IMR-90 (cell line): ENCODE data around the gene CKLF. TPM values are rescaled to one million over a fixed set of nuclear protein-coding genes. Genes with fewer than 3 reads are reported as not detected.

ENCODE experiments used
- ATAC-seq: fragments of 200-7000 bp; cut with Tn5 transposase; 2 replicates; pipeline ENCODE4 v1.9.1; 2020; ENCODE audit warnings: low read depth, mild to moderate bottlenecking, moderate library complexity
- BruUV-seq: library from RNA; stranded (reverse); fragments of 400-500 nt; replicated peaks from 2 replicates; lab custom pipeline; 2021; lab: Mats Ljungman, UMichigan
- CTCF ChIA-PET: fragments of 300-600 bp; formaldehyde crosslinking; extraction: SDS; loops from one replicate; lab custom pipeline; 2021; ENCODE audit warnings: antibody characterized with exemption; lab: Yijun Ruan, JAX
- POLR2A ChIA-PET: fragments of 300-600 bp; sonication (Branson Sonifier 250); formaldehyde crosslinking; loops from one replicate; lab custom pipeline; 2022; ENCODE audit warnings: antibody characterized with exemption; ENCODE audit not compliant: unreplicated experiment; lab: Charles Lee
- DNase-seq: peaks from one replicate; pipeline ENCODE4 v3.0.0; 2013
- H2AFZ ChIP-seq: replicated peaks from 2 replicates; pipeline ENCODE3; 2013; ENCODE audit warnings: low read length, mild to moderate bottlenecking; ENCODE audit not compliant: poor library complexity
- H2AK5ac ChIP-seq: 2 replicates; pipeline ENCODE4 v1.6.1; 2013; ENCODE audit warnings: low read depth, low read length, inconsistent platforms
- H2AK9ac ChIP-seq: replicated peaks from 2 replicates; pipeline ENCODE3; 2013; ENCODE audit warnings: mild to moderate bottlenecking, low read depth, low read length, moderate library complexity; ENCODE audit not compliant: poor library complexity
- H2BK120ac ChIP-seq: 2 replicates; pipeline ENCODE4 v1.6.1; 2013; ENCODE audit warnings: low read depth, low read length, inconsistent platforms
- H2BK15ac ChIP-seq: 3 replicates; pipeline ENCODE4 v1.6.1; 2013; ENCODE audit warnings: low read depth, low read length, inconsistent platforms
- H2BK20ac ChIP-seq: 2 replicates; pipeline ENCODE4 v1.6.1; 2013; ENCODE audit warnings: low read depth, mild to moderate bottlenecking, inconsistent platforms, low read length, moderate library complexity
- H2BK5ac ChIP-seq: 2 replicates; pipeline ENCODE4 v1.6.1; 2013; ENCODE audit warnings: mild to moderate bottlenecking, low read depth, low read length, inconsistent platforms; ENCODE audit not compliant: poor library complexity, severe bottlenecking
- H3K14ac ChIP-seq: replicated peaks from 2 replicates; pipeline ENCODE4 v1.6.1; 2013; ENCODE audit warnings: low read depth, low read length, inconsistent platforms
- H3K18ac ChIP-seq: 2 replicates; pipeline ENCODE4 v1.6.1; 2013; ENCODE audit warnings: low read depth, low read length, control low read depth
- H3K23ac ChIP-seq: 2 replicates; pipeline ENCODE4 v1.6.1; 2013; ENCODE audit warnings: low read depth, low read length, inconsistent platforms
- H3K27ac ChIP-seq: 2 replicates; pipeline ENCODE4 v1.5.1; 2013; ENCODE audit warnings: mild to moderate bottlenecking, control low read depth, low read length; ENCODE audit not compliant: insufficient read depth
- H3K27me3 ChIP-seq: 2 replicates; pipeline ENCODE4 v1.6.1; 2013; ENCODE audit warnings: low read length; ENCODE audit not compliant: control insufficient read depth, insufficient read depth
- H3K36me3 ChIP-seq: 2 replicates; pipeline ENCODE4 v1.6.1; 2013; ENCODE audit warnings: low read length, mixed read lengths; ENCODE audit not compliant: control insufficient read depth, insufficient read depth
- H3K4ac ChIP-seq: 2 replicates; pipeline ENCODE4 v1.6.1; 2013; ENCODE audit warnings: low read depth, low read length, inconsistent platforms
- H3K4me1 ChIP-seq: 2 replicates; pipeline ENCODE4 v1.6.1; 2013; ENCODE audit warnings: low read length, mixed read lengths; ENCODE audit not compliant: control insufficient read depth, insufficient read depth
- H3K4me2 ChIP-seq: 2 replicates; pipeline ENCODE4 v1.6.1; 2013; ENCODE audit warnings: low read depth, mild to moderate bottlenecking, control low read depth, low read length, moderate library complexity
- H3K4me3 ChIP-seq: 2 replicates; pipeline ENCODE4 v1.5.1; 2013; ENCODE audit warnings: low read depth, mild to moderate bottlenecking, control low read depth, low read length, moderate library complexity; ENCODE audit not compliant: insufficient read depth
- H3K56ac ChIP-seq: 2 replicates; pipeline ENCODE4 v1.6.1; 2013; ENCODE audit warnings: low read length, inconsistent platforms; ENCODE audit not compliant: insufficient read depth; ENCODE audit errors: extremely low read depth
- H3K79me1 ChIP-seq, 2 experiments: 2 replicates each; pipeline ENCODE4 v1.6.1; 2013; ENCODE audit warnings: low read length in 2 of 2, inconsistent platforms in 1 of 2, low read depth in 1 of 2
- H3K9ac ChIP-seq: 2 replicates; pipeline ENCODE4 v1.6.1; 2013; ENCODE audit warnings: low read depth, low read length, control low read depth
- H3K9me1 ChIP-seq: 2 replicates; pipeline ENCODE4 v1.6.1; 2013; ENCODE audit warnings: low read length, inconsistent platforms; ENCODE audit not compliant: insufficient read depth
- H3K9me3 ChIP-seq: 2 replicates; pipeline ENCODE4 v1.6.1; 2013; ENCODE audit warnings: low read length; ENCODE audit not compliant: control insufficient read depth, insufficient read depth
- H4K20me1 ChIP-seq: 2 replicates; pipeline ENCODE4 v1.6.1; 2013; ENCODE audit warnings: low read length, inconsistent platforms; ENCODE audit not compliant: insufficient read depth
- H4K5ac ChIP-seq: 2 replicates; pipeline ENCODE4 v1.6.1; 2013; ENCODE audit warnings: mild to moderate bottlenecking, low read depth, low read length, control low read depth
- H4K8ac ChIP-seq, 2 experiments: 2 replicates each; pipeline ENCODE4 v1.6.1; 2013; ENCODE audit warnings: low read depth in 2 of 2, low read length in 2 of 2, control low read depth in 1 of 2, inconsistent platforms in 1 of 2
- H4K91ac ChIP-seq: 2 replicates; pipeline ENCODE4 v1.6.1; 2013; ENCODE audit warnings: low read depth, low read length, inconsistent platforms; ENCODE audit not compliant: insufficient read depth
- CEBPB ChIP-seq: IDR thresholded peaks from 2 replicates; pipeline ENCODE4 v1.6.1; 2012; ENCODE audit warnings: low read depth, low read length, improper control_type of control experiment
- MAFK ChIP-seq: IDR thresholded peaks from 2 replicates; pipeline ENCODE4 v1.6.1; 2012; ENCODE audit warnings: low read depth, low read length, improper control_type of control experiment
- WGBS, 2 experiments: methylation state at CpG; one replicate each; pipeline versions ENCODE4 v1.1.5 to v1.1.7; 2013; ENCODE audit warnings: missing lambda C conversion rate in 2 of 2; ENCODE audit not compliant: insufficient read length in 1 of 2; ENCODE audit errors: extremely low coverage in 2 of 2; 5-methylcytosine and 5-hydroxymethylcytosine counted together
- dilution Hi-C: fragments of 300-500 bp; cut with HindIII; formaldehyde crosslinking; loops from one replicate; pipeline ENCODE4 v1.14.3; 2018; ENCODE audit warnings: low sequenced_read_pairs; ENCODE audit not compliant: unreplicated experiment
- in situ Hi-C: fragments of 300-500 bp; cut with MboI; formaldehyde crosslinking; loops from 3 replicates; pipeline ENCODE4 v1.14.3; 2019; ENCODE audit warnings: low sequenced_read_pairs, inconsistent platforms, mixed read lengths
- intact Hi-C: fragments of 100-400 bp; cut with micrococcal nuclease; formaldehyde crosslinking; loops from 2 replicates; pipeline ENCODE4 v1.10.0; 2022
- polyA plus RNA-seq, 3 experiments: library from polyadenylated mRNA; depleted of rRNA; stranded (reverse); fragments of >200 nt; gene quantifications; 2 replicates each; pipeline ENCODE4 v1.2.3, GENCODE V29; 2012; ENCODE audit warnings: low replicate concordance in 1 of 3
- total RNA-seq: library from RNA; depleted of rRNA; stranded (reverse); fragments of >200 nt; gene quantifications from 2 replicates; pipeline ENCODE4 v1.2.3, GENCODE V29; 2012

CKLF gene
- total and polyA plus RNA-seq, 2 of the 4 experiments (the other 2 are of a cell fraction) = 60.8 to 92.2 TPM

- POLR2A ChIA-PET = no interaction called here
- H3K4ac ChIP-seq = no peak overlapping the region
- H3K36me3 ChIP-seq = peaks cover 17% of the 10 kb centered on the region
- H4K91ac ChIP-seq = no peak overlapping the region
- H2AK5ac ChIP-seq = no peak overlapping the region
- BruUV-seq = no TSS peak
- H4K8ac ChIP-seq = no peak overlapping the region
- H3K9me3 ChIP-seq = no peaks in the 10 kb centered on the region
- in situ Hi-C loops = no loop called here
- H3K27ac ChIP-seq = no peak overlapping the region
- peaks cover 9% of the 10 kb centered on the region; the same call in 1 of the 2 replicates for H4K20me1 ChIP-seq
- H2BK15ac ChIP-seq = no peak overlapping the region
- 43% methylated on average over 1 of the region's 2 CpGs; no CpG with 5 or more reads in 1 of the 2 experiments for WGBS, 2 experiments
- H3K14ac ChIP-seq = no peak overlapping the region
- H3K4me3 ChIP-seq = no peak overlapping the region
- ATAC-seq = no peak
- H3K9me1 ChIP-seq = peaks cover 8% of the 10 kb centered on the region
- no peak overlapping the region for H3K9ac ChIP-seq
- peaks cover 3% of the 10 kb centered on the region; the same call in 1 of the 2 replicates for H3K27me3 ChIP-seq
- H2AFZ ChIP-seq = no peak overlapping the region
- dilution Hi-C loops = no loop called here
- peaks cover 0 to 9% of the 10 kb centered on the region in 2 experiments; a peak in 2 of 4 replicates for H3K79me1 ChIP-seq
- DNase-seq = peak; percentile 57
- no peak overlapping the region for H2BK5ac ChIP-seq
- no peak overlapping the region for H4K5ac ChIP-seq
- intact Hi-C loops = no loop called here
- H3K18ac ChIP-seq = no peak overlapping the region
- CTCF ChIA-PET = interaction anchor here (1.2 kb wide), 1 partner anchor 12 kb away, joined by 4 read pairs; no protein-coding TSS in a partner anchor
- H3K23ac ChIP-seq = no peak overlapping the region
- H2BK120ac ChIP-seq = no peak overlapping the region
- no peak overlapping the region for H2AK9ac ChIP-seq
- no peak overlapping the region for H2BK20ac ChIP-seq
- TF ChIP-seq CEBPB (no peak), MAFK (peak; percentile 45)
- peaks cover 8% of the 10 kb centered on the region for H3K4me1 ChIP-seq
- no peak overlapping the region for H3K4me2 ChIP-seq
- no peak overlapping the region for H3K56ac ChIP-seq
Observed at GRCh38 chr16:66568355-66568754, 16.0 kb downstream of the CKLF start.
